Adrenal gland (tissue), 5 donors: ENCODE data around the gene ADPRS.

ENCODE experiments used
- POLR2A ChIP-seq, 2 donors: fragments of 450-650 bp; IDR thresholded peaks; one replicate each; pipeline ENCODE4 v1.6.1; 2017; ENCODE audit warnings: antibody characterized with exemption in 2 of 2, mild to moderate bottlenecking in 2 of 2, moderate library complexity in 1 of 2
- TF ChIP-seq, protein P1 (sequence below), 6 experiments: fragments of 450-650 bp in 4 of 6; fragments of 200-600 bp in 2 of 6; sonication (generic) in 1 of 6; IDR thresholded peaks; 1 replicate in 5 of 6; 2 replicates in 1 of 6; pipeline versions ENCODE4 v1.5.1 to v1.8.0; 2016 to 2021; ENCODE audit warnings: antibody characterized with exemption in 6 of 6, mild to moderate bottlenecking in 2 of 6, moderate library complexity in 1 of 6
- donor health status: DM: no; HTN: no; CAD: no.

GRCh38 chr1:36087233-36088123, 1.2 kb upstream of the ADPRS start:
- TF ChIP-seq POLR2A (IDR thresholded peaks at IDR 0.05) = no peak
- TF ChIP-seq, protein P1, sequence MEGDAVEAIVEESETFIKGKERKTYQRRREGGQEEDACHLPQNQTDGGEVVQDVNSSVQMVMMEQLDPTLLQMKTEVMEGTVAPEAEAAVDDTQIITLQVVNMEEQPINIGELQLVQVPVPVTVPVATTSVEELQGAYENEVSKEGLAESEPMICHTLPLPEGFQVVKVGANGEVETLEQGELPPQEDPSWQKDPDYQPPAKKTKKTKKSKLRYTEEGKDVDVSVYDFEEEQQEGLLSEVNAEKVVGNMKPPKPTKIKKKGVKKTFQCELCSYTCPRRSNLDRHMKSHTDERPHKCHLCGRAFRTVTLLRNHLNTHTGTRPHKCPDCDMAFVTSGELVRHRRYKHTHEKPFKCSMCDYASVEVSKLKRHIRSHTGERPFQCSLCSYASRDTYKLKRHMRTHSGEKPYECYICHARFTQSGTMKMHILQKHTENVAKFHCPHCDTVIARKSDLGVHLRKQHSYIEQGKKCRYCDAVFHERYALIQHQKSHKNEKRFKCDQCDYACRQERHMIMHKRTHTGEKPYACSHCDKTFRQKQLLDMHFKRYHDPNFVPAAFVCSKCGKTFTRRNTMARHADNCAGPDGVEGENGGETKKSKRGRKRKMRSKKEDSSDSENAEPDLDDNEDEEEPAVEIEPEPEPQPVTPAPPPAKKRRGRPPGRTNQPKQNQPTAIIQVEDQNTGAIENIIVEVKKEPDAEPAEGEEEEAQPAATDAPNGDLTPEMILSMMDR (IDR thresholded peaks at IDR 0.05) = no peak
